GM19035 (cell line): ENCODE data around the gene ALKBH5.
"Not testable (repeated sequence)": the region's sequence is repeated elsewhere in the genome, so short reads cannot be mapped to it uniquely, and the experiment has no call there.

ENCODE experiments used
- ATAC-seq: cut with Tn5 transposase; IDR thresholded peaks from one replicate; pipeline ENCODE4 v1.9.1; 2021; ENCODE audit not compliant: unreplicated experiment

The ALKBH5 gene

GRCh38 chr17:18216906-18217305 is 33.3 kb downstream of the ALKBH5 start:
- ATAC-seq: not testable (repeated sequence)

GRCh38 chr17:18217412-18218015 is 33.9 kb downstream of the ALKBH5 start:
- ATAC-seq: no peak

GRCh38 chr17:18218756-18219415 is 35.3 kb downstream of the ALKBH5 start:
- ATAC-seq: no peak

- no peak for ATAC-seq
Measured at GRCh38 chr17:18224053-18224386, 40.4 kb downstream of the ALKBH5 start.

DNA sequence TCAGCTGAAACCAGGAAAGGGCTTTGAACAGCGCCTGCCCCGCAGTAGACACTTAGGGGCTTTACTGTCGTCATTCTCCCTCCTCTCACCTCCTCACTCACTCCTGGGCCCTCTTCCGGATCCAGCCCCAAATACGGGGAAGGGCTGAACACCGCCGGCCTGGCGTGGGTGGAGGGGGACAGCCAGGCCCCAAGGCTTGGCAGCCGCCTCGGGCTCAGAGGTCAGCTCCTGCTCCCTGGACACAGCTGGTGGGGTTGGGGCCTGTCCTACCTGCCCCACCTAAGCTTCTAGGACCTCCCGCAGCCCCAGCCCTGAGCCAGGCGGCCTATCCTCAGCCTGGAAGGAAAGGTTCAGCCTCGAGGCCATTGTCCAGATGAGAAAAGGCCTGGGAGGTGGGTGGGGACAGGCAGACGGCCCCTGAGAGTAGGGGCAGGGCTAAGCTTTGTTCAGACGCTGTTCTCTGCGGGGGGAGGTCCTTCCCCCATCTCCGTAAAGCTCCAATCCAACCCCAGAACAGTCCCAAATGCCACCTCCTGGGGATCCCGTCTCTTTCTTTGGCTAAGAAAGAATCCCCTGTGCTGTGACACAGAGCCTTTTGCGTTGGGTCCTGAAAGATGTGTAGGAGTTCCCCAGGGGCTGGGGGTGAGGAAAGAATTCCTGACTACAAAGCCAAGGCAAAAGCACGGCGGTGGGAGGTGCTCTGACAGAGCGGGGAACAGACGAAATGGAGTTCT is 40.9 kb downstream of the ALKBH5 start:
- no peak for ATAC-seq

DNA sequence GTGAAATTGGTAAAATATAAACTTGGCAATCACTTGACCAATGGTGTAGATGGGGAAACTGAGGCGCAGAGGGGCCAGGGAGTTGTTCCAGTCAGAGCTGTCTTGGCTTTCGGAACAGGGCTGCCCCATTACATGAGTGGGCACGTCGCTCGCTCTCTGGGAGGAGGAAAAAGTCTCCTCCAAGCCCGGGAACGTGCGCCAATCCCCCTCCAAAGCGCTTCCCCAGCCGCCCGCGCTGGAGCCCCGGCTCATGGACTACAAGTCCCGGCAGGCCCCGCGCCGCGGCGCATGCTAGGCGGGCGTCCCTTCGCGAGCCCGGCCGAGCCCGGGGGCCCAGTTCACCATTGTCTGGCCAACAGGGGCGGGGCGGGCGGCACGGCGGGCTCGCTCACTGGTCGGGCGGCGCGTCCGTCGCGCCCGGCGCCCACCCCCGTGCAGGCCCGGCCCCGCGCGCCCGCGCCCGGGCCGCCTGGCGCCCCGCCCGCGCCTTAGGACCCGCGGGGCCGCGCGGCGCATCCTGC is 41.6 kb downstream of the ALKBH5 start, which contains the start of gene LLGL1:
TSS of gene LLGL1 (plus strand) at position 515 of the 521 bp plus-strand sequence. CDS start 48 bp downstream, outside the sequence.
- ATAC-seq: peak; percentile 86

DNA sequence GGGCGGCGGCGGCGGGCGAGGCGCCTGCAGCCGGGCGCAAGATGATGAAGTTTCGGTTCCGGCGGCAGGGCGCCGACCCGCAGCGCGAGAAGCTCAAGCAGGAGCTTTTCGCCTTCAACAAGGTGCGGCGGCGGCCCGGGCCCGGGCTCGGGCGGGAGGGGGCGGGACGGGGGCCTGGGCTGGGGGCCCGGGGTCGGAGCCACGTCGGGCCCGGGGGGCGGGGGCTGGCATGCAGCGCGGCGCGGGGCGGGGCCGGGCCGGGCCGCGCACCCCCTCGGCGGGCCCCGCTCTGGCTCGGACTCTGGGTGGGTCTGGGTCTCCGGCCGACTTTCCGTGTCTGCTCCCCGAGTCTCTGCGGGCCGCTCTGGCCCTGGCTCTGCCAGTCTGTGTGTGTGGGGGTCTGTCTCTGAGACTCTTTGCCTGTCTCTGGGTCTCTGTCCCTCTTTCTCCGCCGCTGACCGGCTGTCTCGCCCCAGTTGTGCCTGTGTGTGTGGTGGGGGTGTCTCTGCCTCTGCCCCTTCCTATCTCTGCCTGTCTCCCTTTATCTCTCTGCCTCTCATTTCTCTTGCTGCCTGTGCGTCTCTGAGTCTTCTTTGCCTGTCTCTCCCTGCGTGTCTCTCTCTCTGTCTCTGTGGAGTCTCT is 42.1 kb downstream of the ALKBH5 start:
- peak; percentile 27 for ATAC-seq

- ATAC-seq: no peak
Measured at GRCh38 chr17:18226284-18226945, 42.8 kb downstream of the ALKBH5 start.

GRCh38 chr17:18227635-18228034 is 44.0 kb downstream of the ALKBH5 start:
- no peak for ATAC-seq

DNA sequence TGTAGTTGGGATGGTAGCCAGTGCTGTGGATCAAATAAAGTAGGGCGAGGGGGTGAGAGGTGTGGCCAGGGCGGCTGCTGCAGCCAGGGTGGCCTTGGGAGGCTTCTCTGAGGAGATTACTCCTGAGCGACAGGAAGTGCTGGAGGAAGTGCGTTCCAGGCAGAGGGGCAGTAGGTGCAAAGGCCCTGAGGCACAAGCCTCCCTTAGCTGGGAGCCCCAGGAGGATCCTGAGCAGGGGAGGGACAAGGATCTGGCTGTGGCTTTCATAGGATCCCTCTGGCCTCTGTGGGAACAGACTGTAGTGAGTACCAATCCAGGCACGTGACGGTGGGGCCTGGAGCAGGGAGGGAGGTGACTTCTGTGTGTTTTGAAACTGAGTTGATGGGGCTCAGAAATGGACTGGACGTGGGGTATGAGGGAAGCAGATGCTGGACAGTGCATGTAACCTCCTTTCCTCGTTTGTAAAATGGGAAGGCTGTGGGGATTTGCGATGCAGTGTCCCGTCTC is 44.6 kb downstream of the ALKBH5 start:
- ATAC-seq: no peak

GRCh38 chr17:18229254-18229653 is 45.6 kb downstream of the ALKBH5 start:
- ATAC-seq: no peak

DNA sequence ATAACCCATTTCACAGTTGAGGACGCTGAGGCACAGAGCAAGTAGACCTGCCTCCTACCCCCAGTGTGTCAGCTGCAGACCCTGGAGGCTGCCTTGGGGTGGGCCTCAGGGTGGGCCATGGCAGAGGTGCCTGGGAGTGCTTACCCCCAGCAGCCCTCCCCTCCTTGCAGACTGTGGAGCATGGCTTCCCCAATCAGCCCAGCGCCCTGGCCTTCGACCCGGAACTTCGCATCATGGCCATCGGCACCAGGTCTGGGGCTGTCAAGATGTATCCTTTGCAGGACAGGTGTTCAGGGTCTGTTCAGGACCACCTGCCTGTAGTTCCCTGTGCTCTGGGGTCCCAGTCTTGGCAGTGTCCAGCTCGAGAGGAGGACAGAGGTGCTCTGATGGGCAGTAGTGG is 46.1 kb downstream of the ALKBH5 start:
- ATAC-seq: no peak

DNA sequence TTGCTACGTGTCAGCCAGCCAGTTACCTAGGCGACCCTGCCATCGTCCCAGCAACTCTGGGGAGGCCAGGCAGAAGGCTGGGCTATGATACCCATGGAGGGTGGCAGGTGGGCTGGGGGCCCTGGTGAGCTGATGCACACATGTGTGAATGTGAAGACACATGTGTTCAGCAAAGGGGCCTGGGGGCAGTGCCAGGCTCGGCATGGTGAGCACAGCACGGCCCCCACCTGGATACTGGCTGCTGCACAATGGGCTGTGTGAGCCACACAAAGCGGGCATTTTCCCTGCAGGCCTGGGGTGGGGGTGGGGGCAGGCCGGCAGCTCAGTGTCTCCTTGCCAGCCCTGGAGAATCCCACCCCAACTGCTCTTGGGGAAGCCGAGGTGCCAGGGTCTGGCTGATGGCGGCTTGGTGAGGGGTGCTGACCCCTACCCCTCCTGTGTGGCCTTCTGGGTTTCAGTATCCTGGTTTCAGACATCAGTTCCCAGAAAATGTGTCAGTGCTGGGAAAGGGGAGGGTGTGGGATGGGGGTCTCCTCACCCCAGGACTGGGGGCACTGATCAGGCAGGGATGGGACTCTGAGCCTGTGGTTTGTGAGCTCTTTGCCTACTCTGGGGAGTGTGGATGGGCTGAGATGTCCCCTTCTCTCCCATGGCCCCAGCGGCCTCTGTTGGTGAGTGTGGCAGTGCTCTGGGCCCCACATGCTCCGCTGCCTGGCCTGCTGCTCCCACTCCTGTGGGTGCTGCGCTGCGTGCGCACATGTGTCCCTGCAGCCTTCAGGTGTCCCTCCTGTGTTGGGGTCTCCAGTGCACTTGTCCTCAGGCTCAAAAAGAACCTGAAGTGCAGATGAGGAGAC is 46.9 kb downstream of the ALKBH5 start:
- ATAC-seq: no peak

DNA sequence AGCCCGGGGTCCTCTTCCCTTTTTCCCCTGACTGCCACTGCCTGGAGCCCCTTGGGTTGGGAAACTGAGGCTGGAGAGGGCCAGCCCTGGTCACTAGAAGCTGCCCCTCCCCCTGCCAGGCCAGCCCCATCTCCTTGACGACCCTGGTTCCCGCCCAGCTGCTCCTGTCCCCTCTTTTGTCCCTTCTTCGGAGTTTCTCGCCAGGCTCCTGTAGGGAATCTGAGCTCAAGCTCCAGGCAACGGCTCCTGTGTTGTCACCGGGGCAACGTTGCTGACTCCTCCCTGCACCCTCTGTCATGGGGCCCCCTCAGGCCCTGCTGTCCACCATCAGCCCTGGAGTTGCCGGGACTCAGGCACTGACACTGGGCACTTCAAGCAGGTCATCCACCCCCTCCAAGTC is 47.5 kb downstream of the ALKBH5 start:
- ATAC-seq: no peak

DNA sequence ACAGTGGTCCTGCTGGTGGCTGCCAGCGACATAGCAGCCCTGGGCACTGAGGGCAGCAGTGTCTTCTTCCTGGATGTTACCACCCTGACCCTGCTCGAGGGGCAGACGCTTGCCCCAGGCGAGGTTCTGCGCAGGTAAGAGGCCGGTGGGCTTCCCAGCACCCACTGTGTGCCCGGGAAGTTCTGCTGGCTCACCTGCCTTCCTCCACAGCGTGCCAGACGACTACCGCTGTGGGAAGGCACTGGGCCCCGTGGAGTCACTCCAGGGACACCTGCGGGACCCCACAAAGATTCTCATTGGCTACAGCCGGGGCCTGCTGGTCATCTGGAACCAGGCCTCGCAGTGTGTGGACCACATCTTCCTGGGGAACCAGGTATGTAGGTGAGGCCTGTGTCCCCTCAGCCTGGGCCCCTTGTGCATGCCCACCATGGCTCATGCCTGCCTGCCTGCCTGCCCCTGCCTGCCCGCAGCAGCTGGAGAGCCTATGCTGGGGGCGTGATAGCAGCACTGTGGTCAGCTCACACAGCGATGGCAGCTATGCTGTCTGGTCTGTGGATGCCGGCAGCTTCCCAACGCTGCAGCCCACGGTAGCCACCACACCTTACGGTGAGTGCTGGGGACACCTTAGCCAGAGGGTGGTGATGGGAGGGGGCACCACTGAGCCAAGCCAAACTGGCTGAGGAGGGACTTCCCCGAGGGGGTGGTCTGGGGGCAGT is 50.3 kb downstream of the ALKBH5 start:
- ATAC-seq: no peak

DNA sequence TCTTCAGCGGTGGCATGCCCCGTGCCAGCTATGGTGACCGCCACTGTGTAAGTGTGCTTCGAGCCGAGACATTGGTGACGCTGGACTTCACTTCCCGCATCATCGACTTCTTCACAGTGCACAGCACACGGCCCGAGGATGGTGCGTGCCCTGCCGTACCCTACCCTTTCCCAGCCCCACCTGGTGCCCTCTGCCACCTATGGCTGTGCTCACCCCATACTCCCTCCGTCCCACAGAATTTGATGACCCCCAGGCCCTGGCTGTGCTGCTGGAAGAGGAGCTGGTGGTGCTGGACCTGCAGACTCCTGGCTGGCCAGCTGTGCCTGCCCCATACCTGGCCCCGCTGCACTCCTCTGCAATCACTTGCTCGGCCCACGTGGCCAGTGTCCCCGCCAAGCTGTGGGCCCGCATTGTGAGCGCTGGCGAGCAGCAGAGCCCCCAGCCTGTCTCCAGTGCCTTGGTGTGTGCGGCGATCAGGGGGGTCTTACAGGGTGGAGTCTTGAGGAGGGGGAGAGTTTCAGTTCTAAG is 51.3 kb downstream of the ALKBH5 start:
- ATAC-seq: no peak

DNA sequence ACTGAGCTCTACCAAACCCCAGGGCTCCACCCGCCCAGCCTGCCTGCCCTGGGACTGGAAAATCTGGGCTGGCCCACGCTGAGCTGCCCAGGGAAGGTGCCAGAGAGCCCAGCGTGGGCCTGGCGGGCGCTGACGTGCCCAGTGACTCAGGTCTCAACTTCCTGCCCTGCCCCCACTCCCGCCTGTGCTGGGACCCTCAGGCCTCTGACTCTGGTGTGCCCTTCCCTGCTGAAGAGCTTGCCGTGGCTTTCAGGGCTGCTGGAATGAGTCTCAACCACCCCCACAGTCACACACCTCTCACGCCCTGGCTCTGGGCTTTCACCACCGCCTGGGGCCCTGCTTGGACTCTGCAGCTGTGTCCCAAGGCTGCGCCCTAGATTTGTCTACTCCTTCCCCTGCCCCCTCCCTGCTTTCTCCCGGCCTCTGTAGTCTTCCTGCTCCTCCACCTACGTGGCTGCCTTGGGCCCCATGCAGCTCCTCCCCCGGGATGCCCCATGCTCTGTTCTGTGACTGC is 52.2 kb downstream of the ALKBH5 start:
- ATAC-seq: no peak

DNA sequence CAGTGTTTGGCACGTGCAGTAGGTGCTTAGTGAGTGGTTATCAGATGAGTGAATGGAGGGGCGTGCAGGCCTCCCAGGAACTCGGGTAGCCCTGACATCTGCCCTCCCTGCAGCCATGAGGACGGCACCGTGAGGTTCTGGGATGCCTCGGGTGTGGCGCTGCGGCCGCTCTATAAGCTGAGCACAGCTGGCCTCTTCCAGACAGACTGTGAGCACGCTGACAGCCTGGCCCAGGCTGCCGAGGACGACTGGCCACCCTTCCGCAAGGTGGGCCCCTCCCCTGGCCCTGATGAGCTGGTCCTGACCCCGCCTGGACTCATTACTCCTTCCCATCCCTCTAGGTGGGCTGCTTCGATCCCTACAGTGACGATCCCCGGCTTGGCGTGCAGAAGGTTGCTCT is 52.9 kb downstream of the ALKBH5 start:
- ATAC-seq: no peak

DNA sequence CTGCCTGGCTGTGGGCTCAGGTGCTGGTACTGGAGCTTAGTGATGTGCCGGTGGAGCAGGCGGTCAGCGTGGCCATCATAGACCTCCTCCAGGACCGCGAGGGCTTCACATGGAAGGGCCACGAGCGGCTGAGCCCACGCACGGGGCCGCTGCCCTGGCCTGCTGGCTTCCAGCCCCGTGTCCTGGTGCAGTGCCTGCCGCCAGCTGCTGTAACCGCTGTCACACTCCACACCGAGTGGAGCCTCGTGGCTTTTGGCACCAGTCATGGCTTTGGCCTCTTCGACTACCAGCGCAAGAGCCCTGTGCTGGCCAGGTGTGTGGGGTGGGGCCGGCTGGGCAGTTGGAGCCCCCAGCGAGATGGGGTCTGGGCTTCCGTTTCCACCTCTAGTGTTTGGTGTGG is 53.8 kb downstream of the ALKBH5 start:
- no peak for ATAC-seq
